ENCODE data around the gene IFI6.

The IFI6 gene

GRCh38 chr1:27630859-27631491 lies 41.0 kb downstream of the IFI6 start:
- TF ChIP-seq NFIC (IDR thresholded peaks at IDR 0.05) = no peak
- no peak for TF ChIP-seq FOXM1 (IDR thresholded peaks at IDR 0.05; ENCODE audit: borderline replicate concordance, low read depth)
- TF ChIP-seq TCF12 (IDR thresholded peaks at IDR 0.05; ENCODE audit: low read depth) = no peak
- no peak for TF ChIP-seq EP300 (IDR thresholded peaks at IDR 0.05; ENCODE audit: borderline replicate concordance)
- no peak for TF ChIP-seq EGR1 (IDR thresholded peaks at IDR 0.05)
- TF ChIP-seq USF1 (IDR thresholded peaks at IDR 0.05) = no peak
- TF ChIP-seq RAD21 (IDR thresholded peaks at IDR 0.05; ENCODE audit: low read depth) = no peak
- TF ChIP-seq MAX (IDR thresholded peaks at IDR 0.05) = no peak
- no peak for TF ChIP-seq TEAD4 (IDR thresholded peaks at IDR 0.05)
- TF ChIP-seq ZBTB7A (IDR thresholded peaks at IDR 0.05; ENCODE audit: low read depth) = no peak
- TF ChIP-seq REST (IDR thresholded peaks at IDR 0.05; ENCODE audit: low read depth) = no peak
- TF ChIP-seq TAF1 (IDR thresholded peaks at IDR 0.05; ENCODE audit: low read depth) = no peak
- TF ChIP-seq YY1 (IDR thresholded peaks at IDR 0.05; ENCODE audit: low read depth) = no peak
- TF ChIP-seq CREB1 (IDR thresholded peaks at IDR 0.05; ENCODE audit: low read depth) = no peak
- TF ChIP-seq CEBPB (IDR thresholded peaks at IDR 0.05) = no peak

GRCh38 chr1:27628712-27629111 lies 43.3 kb downstream of the IFI6 start:
- no peak for TF ChIP-seq ZBTB7A (IDR thresholded peaks at IDR 0.05; ENCODE audit: low read depth)
- no peak for TF ChIP-seq CEBPB (IDR thresholded peaks at IDR 0.05)
- no peak for TF ChIP-seq YY1 (IDR thresholded peaks at IDR 0.05; ENCODE audit: low read depth)
- no peak for TF ChIP-seq USF1 (IDR thresholded peaks at IDR 0.05)
- TF ChIP-seq EGR1 (IDR thresholded peaks at IDR 0.05) = no peak
- TF ChIP-seq FOXM1 (IDR thresholded peaks at IDR 0.05; ENCODE audit: borderline replicate concordance, low read depth) = no peak
- TF ChIP-seq REST (IDR thresholded peaks at IDR 0.05; ENCODE audit: low read depth) = no peak
- no peak for TF ChIP-seq TEAD4 (IDR thresholded peaks at IDR 0.05)
- no peak for TF ChIP-seq MAX (IDR thresholded peaks at IDR 0.05)
- no peak for TF ChIP-seq EP300 (IDR thresholded peaks at IDR 0.05; ENCODE audit: borderline replicate concordance)
- no peak for TF ChIP-seq TCF12 (IDR thresholded peaks at IDR 0.05; ENCODE audit: low read depth)
- no peak for TF ChIP-seq CREB1 (IDR thresholded peaks at IDR 0.05; ENCODE audit: low read depth)
- no peak for TF ChIP-seq NFIC (IDR thresholded peaks at IDR 0.05)
- TF ChIP-seq TAF1 (IDR thresholded peaks at IDR 0.05; ENCODE audit: low read depth) = no peak
- no peak for TF ChIP-seq RAD21 (IDR thresholded peaks at IDR 0.05; ENCODE audit: low read depth)

- no peak for TF ChIP-seq NFIC (IDR thresholded peaks at IDR 0.05)
- no peak for TF ChIP-seq TEAD4 (IDR thresholded peaks at IDR 0.05)
- TF ChIP-seq MAX (IDR thresholded peaks at IDR 0.05) = no peak
- TF ChIP-seq TCF12 (IDR thresholded peaks at IDR 0.05; ENCODE audit: low read depth) = no peak
- no peak for TF ChIP-seq FOXM1 (IDR thresholded peaks at IDR 0.05; ENCODE audit: borderline replicate concordance, low read depth)
- TF ChIP-seq TAF1 (IDR thresholded peaks at IDR 0.05; ENCODE audit: low read depth) = no peak
- no peak for TF ChIP-seq YY1 (IDR thresholded peaks at IDR 0.05; ENCODE audit: low read depth)
- TF ChIP-seq EP300 (IDR thresholded peaks at IDR 0.05; ENCODE audit: borderline replicate concordance) = no peak
- TF ChIP-seq CREB1 (IDR thresholded peaks at IDR 0.05; ENCODE audit: low read depth) = no peak
Measured at GRCh38 chr1:27627061-27627460, 44.9 kb downstream of the IFI6 start.

GRCh38 chr1:27626031-27626935 lies 45.7 kb downstream of the IFI6 start:
- TF ChIP-seq YY1 (IDR thresholded peaks at IDR 0.05; ENCODE audit: low read depth) (no peak), ZBTB7A (IDR thresholded peaks at IDR 0.05; ENCODE audit: low read depth) (no peak), NFIC (IDR thresholded peaks at IDR 0.05) (no peak), EP300 (IDR thresholded peaks at IDR 0.05; ENCODE audit: borderline replicate concordance) (no peak), EGR1 (IDR thresholded peaks at IDR 0.05) (no peak), TEAD4 (IDR thresholded peaks at IDR 0.05) (no peak), USF1 (IDR thresholded peaks at IDR 0.05) (no peak), REST (IDR thresholded peaks at IDR 0.05; ENCODE audit: low read depth) (no peak), CEBPB (IDR thresholded peaks at IDR 0.05) (no peak), TAF1 (IDR thresholded peaks at IDR 0.05; ENCODE audit: low read depth) (no peak), MAX (IDR thresholded peaks at IDR 0.05) (no peak), FOXM1 (IDR thresholded peaks at IDR 0.05; ENCODE audit: borderline replicate concordance, low read depth) (no peak), RAD21 (IDR thresholded peaks at IDR 0.05; ENCODE audit: low read depth) (no peak), TCF12 (IDR thresholded peaks at IDR 0.05; ENCODE audit: low read depth) (no peak), CREB1 (IDR thresholded peaks at IDR 0.05; ENCODE audit: low read depth) (no peak)
